GM18499 (cell line): ENCODE results near the gene ZSCAN5C.
"Not testable (repeated sequence)": the region's sequence is repeated elsewhere in the genome, so short reads cannot be mapped to it uniquely, and the experiment has no call there.

Source experiments
- ATAC-seq: cut with Tn5 transposase; IDR thresholded peaks from one replicate; pipeline ENCODE4 v1.9.1; 2021; ENCODE audit warnings: moderate number of reproducible peaks; ENCODE audit not compliant: insufficient read depth, unreplicated experiment

ZSCAN5C gene

DNA sequence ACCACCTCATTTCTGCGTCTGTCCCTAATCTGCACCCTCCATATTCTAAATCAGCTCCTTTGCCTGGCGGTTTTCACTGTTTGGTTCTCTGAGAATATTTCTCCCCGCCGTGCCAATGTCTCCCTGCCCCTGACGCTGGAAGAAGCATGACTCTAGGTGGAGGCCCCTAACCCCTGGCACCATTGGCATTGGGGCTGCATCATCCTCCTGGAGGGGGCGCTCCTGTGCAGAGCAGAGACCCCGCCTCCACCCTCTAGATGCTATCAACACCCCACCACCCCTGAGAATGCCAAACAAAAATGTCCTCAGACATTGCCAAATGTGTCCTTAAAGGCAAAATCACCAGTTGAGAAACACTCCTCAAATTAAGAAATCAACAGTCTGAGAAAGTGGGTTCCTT is 11.0 kb upstream of the ZSCAN5C start:
- ATAC-seq = no peak

DNA sequence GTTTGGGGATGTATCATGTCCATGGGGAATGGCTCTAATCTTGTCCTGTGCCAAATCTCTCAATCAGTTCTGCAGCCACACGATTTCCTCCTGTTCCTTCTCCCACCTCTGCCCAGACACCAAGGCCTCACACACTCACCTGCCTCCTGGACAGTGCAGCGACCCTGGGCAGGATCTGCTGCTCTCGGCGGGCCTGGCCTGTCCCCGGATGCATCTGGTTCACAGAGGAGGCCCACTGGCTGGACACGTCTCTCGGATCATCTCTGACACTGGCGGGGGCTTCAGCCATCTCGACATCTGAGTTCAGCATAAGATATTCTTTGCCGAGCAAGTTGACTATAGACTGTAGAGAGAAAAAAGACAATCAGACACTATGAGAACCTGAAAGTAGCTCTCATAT is 10.4 kb upstream of the ZSCAN5C start:
- ATAC-seq = no peak

DNA sequence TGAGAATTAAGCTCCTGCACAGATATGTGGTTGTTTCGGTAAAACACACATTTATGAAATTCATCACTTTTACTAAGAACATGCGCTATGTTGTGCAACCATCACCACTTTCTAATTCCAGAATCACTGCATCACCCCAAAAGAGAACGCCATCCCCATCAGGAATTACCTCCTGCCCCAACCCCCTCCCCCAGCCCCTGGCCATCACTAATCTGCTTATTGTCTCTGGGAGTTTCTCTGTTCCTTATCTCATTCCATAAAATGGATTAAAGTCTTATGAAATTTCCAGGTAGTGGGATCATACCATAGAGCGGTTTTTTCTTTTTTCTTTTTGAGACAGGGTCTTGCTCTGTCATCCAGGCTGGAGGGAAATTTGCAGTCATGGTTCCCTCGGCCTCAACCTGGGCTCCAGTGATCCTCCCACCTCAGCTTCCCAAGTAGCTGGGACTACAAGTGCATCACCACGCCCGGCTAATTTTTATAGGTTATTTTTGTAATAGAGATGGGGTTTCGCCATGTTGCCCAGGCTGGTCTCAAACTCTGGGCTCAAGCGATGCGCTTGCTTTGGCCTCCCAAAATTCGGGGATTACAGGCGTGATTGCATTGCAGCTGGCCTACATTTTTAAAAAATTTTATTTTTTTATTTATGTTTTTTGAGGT is 8.0 kb upstream of the ZSCAN5C start:
- ATAC-seq = no peak

DNA sequence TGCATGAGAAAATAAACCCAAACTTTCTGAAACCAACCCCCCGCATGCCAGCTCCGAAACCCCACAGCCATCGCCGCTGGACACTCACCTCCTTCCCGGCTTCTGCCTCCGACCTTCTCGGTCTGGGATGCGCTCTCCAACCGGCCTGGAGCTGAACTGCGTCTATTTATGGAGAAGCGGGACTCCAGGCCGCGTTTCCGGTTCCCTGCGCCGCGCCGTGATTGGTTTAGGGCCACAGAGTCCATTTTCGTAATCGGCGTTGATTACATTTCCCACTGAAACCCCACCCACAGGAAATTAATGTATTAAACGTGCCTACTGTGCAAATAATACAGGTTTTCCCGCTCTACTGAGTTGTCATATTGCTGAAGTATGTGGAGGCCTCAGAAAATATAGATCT is 4.4 kb upstream of the ZSCAN5C start, which contains the start of gene ZSCAN5B:
Gene ZSCAN5B, minus strand, starts transcription at position 138 of the 400 bp plus-strand sequence. CDS start 4,731 bp downstream, outside the sequence.
- not testable (repeated sequence) for ATAC-seq

DNA sequence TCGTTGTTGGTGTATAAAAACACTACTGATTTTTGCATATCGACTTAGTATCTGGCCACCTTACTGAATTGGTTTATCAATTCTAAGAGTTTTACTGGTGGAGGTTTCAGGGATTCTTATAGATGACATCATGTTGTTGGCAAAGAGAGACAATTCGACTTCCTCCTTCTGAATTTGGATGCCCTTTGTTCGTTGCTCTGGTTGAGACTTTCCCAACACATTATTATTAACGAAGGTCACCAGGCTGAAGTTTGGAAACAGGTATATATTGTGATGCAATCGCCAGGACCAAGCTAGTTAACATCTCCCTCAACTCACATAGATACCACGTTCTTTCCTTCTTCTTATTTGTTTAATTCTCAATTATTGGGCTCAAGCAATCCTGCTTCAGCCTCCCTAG is 2.4 kb upstream of the ZSCAN5C start:
- no peak for ATAC-seq

DNA sequence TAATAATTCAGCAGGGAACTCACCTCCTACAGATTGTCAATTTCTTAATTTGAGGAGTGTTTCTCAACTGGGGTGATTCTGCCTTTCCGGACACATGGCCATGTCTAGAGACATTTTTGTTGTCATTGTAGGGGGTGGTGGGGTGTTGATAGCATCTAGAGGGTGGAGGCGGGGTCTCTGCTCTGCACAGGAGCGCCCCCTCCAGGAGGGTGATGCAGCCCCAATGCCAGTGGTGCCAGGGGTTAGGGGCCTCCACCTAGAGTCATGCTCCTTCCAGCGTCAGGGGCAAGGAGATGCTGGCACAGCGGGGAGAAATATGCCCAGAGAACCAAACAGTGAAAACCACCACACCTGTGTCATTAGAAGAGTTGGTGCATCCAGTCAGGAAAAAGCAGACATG is 5.5 kb downstream of the ZSCAN5C start:
- not testable (repeated sequence) for ATAC-seq

DNA sequence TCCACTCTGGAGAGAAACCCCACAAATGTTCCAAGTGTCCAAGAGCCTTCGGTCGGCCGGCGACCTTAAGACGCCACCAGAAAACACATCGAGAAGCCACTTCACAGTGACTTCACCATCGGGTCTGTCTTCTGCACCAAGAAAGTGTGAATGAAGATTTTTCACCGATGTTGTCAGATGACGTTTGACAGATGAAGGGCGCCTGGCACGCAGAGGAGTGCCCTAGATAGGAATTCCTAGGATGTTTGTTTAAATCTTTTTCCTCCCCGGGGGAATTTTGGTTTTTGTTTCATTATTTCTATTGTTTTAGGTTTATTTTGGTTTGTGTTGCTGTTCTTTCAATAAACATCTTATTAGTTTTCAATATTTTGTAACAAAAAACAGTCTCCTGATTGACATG is 7.0 kb downstream of the ZSCAN5C start:
- ATAC-seq = no peak

DNA sequence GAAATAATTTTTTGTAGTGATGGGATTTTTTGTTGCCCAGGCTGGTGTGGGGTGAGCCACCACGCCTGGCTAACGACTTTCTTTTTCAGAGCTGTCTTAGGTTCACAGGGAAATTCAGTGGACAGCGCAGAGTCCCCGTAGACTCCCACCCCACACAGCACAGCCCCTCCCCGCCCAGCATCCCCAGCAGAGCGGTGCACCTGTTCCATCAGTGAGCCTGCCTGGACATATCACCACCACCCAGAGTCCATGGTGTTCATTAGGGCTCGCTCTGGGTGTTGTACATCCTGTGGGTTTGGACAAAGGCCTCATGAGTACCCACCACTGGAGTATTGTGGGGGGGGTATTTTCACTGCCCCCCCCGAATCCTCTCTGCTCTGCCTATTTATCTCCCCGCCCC is 8.0 kb downstream of the ZSCAN5C start:
- not testable (repeated sequence) for ATAC-seq

DNA sequence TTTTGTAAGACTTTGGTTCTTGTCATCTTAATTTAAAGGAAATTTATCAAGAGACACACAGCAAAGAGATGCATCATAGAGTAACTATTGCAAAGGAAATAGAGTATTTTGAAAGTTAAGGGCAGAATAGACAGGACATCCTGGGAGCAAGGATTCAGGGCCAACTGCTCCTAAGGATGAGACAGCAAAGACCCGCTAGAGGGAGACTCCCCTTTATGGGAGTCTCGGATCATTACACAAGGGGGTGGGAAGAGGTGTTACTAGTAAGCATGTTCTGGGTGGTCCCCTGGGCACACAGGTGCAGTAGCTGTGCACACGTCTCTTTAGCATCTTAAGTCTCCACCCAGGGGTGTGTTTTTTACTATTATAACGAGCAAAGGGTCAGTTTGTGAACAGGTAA is 9.6 kb downstream of the ZSCAN5C start:
- ATAC-seq = no peak

DNA sequence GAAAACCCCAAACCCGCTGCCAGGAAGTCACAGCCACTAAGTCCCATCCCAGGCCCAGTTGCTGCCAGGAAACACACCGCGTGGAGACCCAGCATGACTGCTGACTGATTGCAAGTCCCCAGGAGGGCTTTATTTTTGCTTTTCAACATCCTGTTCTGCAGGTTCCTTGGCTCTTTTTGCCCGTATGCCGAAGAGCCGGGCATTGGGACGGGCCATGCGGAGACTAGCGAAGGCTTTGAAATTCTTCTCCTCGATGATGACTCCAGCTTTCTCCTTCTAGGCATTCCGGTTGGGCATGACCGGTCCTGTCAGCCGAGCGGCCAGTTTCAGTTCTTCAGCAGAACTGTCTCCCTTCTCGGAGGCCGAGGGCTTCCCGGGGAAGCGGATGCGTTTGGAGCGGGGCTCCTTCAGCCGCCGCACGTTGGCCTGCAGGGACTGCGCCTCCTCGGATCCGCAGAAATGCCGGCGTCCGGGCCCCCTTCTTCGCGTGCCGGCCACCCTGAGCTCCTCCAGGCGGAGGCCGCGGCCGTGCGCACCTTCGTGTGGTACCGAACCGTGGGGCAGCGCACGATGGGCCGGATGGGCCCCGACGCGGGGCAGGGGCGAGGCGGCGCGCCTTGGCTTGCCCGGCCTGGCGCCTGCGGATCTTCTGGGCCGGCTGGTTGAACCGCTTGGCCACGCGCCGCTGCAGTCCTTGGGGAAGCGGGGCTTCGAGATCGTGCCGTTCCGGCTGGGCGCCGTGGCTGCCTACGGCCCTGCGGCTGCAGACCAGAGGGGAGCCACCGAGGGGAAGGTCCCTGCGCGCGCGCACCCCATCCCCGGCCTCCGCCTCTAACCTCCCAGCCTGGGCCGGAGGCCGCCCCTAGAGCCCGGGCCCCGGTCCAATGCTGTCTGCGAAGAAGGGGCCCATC is 15.2 kb downstream of the ZSCAN5C start:
- no peak for ATAC-seq

DNA sequence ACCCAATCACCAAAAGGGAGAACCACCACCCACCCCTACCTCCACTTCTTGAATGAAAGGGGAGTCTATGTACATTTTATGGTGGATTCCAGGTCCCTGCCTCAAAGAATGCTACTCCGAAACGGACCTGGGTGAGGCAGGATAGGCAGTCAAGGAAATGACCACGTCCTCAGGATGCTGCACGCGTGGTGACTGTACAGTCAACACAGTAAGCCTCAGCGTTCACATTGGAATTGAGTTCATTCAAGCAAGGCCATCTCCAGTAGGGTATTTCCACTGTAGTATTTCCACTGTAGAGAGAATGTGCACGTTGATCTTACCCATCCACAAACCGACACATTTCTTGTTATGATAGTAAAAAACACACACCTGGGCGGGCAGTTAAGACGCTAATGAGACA is 16.9 kb downstream of the ZSCAN5C start:
- ATAC-seq = no peak

DNA sequence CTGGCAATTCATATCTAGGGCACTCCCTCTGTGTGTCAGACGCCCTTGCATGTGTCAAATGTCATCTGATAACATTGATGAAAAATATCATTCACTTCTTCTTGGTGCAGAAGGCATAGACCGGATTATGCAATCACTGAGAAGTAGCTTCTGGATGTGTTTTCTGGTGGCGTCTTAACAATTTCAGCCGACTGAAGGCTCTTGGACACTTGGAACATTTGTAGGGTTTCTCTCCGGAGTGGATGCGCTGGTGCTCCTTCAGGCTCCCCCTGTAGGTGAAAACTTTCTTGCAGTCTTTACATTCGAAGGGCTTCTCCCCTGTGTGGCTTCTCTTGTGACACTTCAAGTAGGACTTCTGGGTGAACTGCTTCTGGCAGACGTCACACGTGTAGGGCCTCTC is 19.4 kb downstream of the ZSCAN5C start:
- not testable (repeated sequence) for ATAC-seq

DNA sequence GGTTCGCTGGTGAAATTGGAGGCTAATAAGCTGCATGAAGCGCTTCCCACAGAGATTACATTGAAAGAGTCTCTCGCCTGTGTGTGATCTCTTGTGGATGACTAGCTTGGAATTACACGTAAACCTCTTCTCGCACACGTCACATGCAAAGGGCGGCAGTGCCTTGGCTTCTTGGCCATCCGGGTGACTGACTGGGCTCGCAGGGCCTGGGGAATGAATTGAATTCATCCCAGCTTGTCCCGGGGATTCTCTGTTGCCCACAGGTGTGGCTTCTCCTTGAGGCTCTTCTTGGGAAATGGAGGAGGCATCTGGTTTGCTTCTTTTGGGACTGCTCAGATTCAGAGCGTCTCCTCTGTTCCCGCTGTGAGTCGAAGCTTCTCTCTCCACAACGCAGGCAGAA is 19.8 kb downstream of the ZSCAN5C start:
- no peak for ATAC-seq

DNA sequence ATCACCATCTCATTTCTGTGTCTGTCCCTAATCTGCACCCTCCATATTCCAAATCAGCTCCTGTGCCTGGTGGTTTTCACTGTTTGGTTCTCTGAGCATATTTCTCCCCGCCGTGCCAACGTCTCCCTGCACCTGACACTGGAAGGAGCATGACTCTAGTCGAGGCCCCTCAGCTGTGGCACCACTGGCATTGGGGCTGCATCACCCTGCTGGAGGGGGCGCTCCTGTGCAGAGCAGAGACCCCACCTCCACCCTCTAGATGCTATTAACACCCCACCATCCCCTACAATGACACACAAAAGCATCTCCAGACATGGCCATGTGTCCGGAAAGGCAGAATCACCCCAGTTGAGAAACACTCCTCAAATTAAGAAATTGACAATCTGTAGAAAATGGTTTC is 20.8 kb downstream of the ZSCAN5C start:
- ATAC-seq = no peak

DNA sequence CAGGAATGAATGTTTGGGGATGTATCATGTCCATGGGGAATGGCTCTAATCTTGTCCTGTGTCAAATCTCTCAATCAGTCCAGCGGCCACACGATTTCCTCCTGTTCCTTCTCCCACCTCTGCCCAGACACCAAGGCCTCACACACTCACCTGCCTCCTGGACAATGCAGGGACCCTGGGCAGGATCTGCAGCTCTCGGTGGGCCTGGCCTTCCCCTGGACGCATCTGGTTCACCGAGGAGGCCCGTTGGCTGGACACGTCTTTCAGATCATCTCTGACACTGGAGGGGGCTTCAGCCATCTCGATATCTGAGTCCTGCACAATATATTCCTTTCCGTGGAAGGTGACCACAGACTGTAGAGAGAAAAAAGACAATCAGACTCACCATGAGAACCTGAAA is 21.4 kb downstream of the ZSCAN5C start:
- ATAC-seq = no peak

DNA sequence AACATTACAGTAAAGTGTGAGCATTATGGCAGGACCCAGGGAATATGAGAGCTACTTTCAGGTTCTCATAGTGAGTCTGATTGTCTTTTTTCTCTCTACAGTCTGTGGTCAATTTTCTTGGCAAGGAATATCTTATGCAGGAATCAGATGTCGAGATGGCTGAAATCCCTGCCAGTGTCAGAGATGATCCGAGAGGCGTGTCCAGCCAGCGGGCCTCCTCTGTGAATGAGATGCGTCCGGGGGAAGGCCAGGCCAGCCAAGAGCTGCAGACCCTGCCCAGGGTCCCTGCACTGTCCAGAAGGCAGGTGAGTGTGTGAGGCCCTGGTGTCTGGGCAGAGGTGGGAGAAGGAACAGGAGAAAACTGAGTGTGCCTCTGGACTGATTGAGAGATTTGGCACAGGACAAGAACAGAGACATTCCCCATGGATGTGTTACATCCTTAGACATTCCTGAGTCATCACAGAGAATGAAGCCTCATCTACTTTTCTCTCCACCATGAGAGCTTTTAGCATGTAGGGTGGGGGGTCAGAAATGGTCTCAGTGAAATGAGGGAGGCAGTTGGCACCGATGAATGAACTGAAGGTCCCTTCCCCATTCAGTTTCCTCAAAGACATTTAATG is 43.2 kb downstream of the ZSCAN5C start:
- no peak for ATAC-seq

DNA sequence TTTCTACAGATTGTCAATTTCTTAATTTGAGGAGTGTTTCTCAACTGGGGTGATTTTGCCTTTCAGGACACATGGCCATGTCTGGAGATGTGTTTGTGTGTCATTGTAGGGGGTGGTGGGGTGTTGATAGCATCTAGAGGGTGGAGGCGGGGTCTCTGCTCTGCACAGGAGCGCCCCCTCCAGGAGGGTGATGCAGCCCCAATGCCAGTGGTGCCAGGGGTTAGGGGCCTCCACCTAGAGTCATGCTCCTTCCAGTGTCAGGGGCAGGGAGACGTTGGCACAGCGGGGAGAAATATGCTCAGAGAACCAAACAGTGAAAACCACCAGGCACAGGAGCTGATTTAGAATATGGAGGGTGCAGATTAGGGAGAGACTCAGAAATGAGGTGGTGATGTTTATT is 43.7 kb downstream of the ZSCAN5C start:
- not testable (repeated sequence) for ATAC-seq

DNA sequence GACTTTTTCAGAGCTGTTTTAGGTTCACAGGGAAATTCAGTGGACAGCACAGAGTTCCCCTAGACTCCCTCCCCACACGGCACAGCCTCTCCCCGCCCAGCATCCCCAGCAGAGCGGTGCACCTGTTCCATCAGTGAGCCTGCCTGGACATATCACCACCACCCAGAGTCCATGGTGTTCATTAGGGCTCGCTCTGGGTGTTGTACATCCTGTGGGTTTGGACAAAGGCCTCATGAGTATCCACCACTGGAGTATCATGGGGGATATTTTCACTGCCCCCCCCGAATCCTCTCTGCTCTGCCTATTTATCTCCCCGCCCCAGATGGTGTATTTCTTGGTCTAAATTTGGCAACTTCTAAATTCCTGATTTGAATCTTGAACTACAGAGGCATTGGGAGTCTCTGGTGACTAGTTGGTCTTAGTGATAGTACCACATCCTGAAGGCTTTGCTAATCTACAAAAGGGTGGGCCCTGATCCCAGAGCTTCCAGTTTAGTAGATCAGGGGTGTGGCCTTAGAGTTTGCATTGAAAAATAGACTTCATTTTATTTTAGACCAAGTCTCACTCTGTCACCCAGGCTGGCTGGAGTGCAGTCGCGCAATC is 46.8 kb downstream of the ZSCAN5C start:
- not testable (repeated sequence) for ATAC-seq

DNA sequence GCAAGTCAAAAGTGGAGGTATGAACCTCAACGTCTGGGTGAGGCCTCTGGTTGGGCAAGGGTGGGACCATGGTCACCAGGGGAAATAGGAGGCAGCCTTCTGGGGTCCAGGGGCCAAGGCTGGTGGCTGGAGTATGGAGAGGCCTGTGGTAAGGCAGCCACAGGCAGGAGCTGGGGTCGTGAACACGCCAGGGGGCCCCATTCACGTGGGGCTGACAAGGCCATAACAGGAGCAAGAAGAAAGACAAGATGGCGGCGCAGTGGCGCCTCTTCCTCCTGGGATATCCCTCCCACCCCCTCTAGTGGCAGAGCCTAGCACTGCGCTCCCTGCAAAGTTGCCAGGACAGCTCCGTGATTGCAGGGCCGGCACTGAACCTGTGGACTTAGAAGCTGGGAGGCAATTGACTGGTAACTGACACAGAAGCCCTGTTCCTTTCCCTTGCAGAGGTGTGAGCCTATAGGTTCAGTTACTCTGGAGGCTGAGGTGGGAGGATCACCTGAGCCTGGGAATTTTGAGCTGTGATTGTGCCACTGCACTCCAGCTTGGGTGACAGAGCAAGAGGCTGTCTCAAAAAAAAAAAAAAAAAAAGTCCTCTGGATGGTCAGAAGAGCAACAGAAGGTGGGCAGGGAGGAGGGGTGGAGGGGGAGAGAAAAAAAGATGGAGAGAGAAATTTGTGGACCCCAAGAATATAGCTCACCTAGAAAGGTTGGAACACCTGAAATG is 50.8 kb downstream of the ZSCAN5C start:
- no peak for ATAC-seq

DNA sequence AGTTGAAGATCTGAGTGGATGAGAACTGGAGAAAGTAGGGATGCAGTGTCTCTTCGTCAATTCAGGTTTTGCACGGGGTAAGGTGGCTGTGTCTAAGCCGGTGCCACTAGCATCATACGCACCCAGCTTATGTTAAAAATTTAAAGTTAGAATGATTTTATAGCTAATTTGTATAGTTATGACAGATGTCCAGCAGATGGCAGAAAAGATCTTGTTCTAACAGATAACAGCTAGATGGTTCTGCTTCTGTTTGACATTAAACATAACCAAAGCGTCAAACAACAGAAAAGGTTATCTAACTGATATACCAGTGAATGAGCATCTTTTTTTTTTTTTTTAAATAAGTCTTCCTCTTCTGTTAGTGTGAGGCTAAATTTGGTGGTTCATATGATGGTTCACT is 51.7 kb downstream of the ZSCAN5C start:
- ATAC-seq = no peak
